ENCODE measurements around the gene PTPRD. TPM values are rescaled to one million over a fixed set of nuclear protein-coding genes. Genes with fewer than 3 reads are reported as not detected.

Gene PTPRD
- total RNA-seq, 1 experiment from 2014 or later, result 0.02 TPM

GRCh38 chr9:10005206-10005605, 607.6 kb downstream of the PTPRD start (continued):
- no peak for TF ChIP-seq ZBTB33 (IDR thresholded peaks at IDR 0.05; ENCODE audit: extremely low read depth, insufficient replicate concordance, low read length)
- no peak for TF ChIP-seq REST (IDR thresholded peaks at IDR 0.05; ENCODE audit: low read depth)

GRCh38 chr9:10003047-10003446, 609.8 kb downstream of the PTPRD start:
- Histone ChIP-seq H3K36me3 (ENCODE audit: control insufficient read depth in 1 of 2, insufficient read depth in 2 of 2, low read length in 2 of 2) (no peaks in the 10 kb centered on the region), H3K4me2 (ENCODE audit: low read length) (no peak overlapping the region), H3K79me2 (ENCODE audit: insufficient read depth, low read length) (no peaks in the 10 kb centered on the region), H3K9me2 (ENCODE audit: insufficient read depth) (no peaks in the 10 kb centered on the region), H3K27me3 (ENCODE audit: insufficient read depth, low read length) (no peaks in the 10 kb centered on the region), H2AFZ (ENCODE audit: low read depth, low read length, poor library complexity, severe bottlenecking) (no peak overlapping the region), H3K4me1 (ENCODE audit: control insufficient read depth in 1 of 2, insufficient read depth in 2 of 2, low read length in 2 of 2) (no peaks in the 10 kb centered on the region), H3K4me3 (replicated peaks in 1 of 2; ENCODE audit: low read depth in 1 of 2, low read length in 2 of 2) (no peak overlapping the region), H3K9me3 (ENCODE audit: control insufficient read depth in 1 of 2, insufficient read depth in 1 of 2, low read depth in 1 of 2, low read length in 2 of 2) (peaks cover 5 to 12% of the 10 kb centered on the region in 2 experiments; a peak in 2 of 4 replicates), H3K9ac (ENCODE audit: low read length) (no peak overlapping the region), H4K20me1 (ENCODE audit: insufficient read depth) (no peaks in the 10 kb centered on the region), H3K27ac (ENCODE audit: low read depth, low read length) (no peak overlapping the region)
- ChIA-PET CTCF (no interaction called here), POLR2A (no interaction called here), RAD21 (ENCODE audit: low non-redundant PET in 1 of 2, low total read pairs in 2 of 2, uncharacterized antibody in 2 of 2, unreplicated experiment in 2 of 2) (no interaction called here)
- ATAC-seq (no peak), DNase-seq (ENCODE audit: low read depth, low spot score) (no peak)
- no TSS peak for BruUV-seq (replicated peaks)
- intact Hi-C loops (cut with micrococcal nuclease), result no loop called here
- TF ChIP-seq CEBPB (IDR thresholded peaks at IDR 0.05; ENCODE audit: low read depth) (no peak), POLR2AphosphoS5 (IDR thresholded peaks at IDR 0.05; ENCODE audit: low read depth, low read length) (no peak), JUND (IDR thresholded peaks at IDR 0.05) (no peak), SP1 (IDR thresholded peaks at IDR 0.05; ENCODE audit: low read depth) (no peak), ELF1 (IDR thresholded peaks at IDR 0.05; ENCODE audit: borderline replicate concordance, low read depth) (no peak), SRF (IDR thresholded peaks at IDR 0.05; ENCODE audit: low read depth) (no peak), TCF7L2 (IDR thresholded peaks at IDR 0.05; ENCODE audit: borderline replicate concordance, extremely low read depth, insufficient read depth, insufficient read length) (no peak), ZBTB33 (IDR thresholded peaks at IDR 0.05; ENCODE audit: extremely low read depth, insufficient replicate concordance, low read length) (no peak), MAX (IDR thresholded peaks at IDR 0.05) (no peak), POLR2A (IDR thresholded peaks at IDR 0.05; ENCODE audit: borderline replicate concordance, extremely low read depth, insufficient read depth, insufficient read length) (no peak), SIN3A (IDR thresholded peaks at IDR 0.05; ENCODE audit: low read depth) (no peak), ATF3 (IDR thresholded peaks at IDR 0.05) (no peak), CTCF (IDR thresholded peaks at IDR 0.05 in 2 of 3, conservative IDR thresholded peaks at IDR 0.05 in 1 of 3; ENCODE audit: borderline replicate concordance in 1 of 3, insufficient read depth in 1 of 3, low read depth in 2 of 3, low read length in 2 of 3) (no peak)
